WI38 (cell line): ENCODE measurements around the gene CPE.

Experiments
- H3K4me3 ChIP-seq: 2 replicates; pipeline ENCODE4 v1.5.1; 2011; ENCODE audit warnings: low read depth, mild to moderate bottlenecking, control low read depth, low read length
- TF ChIP-seq, protein P1 (sequence below): IDR thresholded peaks from 2 replicates; pipeline ENCODE4 v1.5.1; 2012; ENCODE audit warnings: low read depth, mild to moderate bottlenecking, control low read depth, low read length

Gene CPE

GRCh38 chr4:165367040-165367439, 11.8 kb upstream of the CPE start:
- H3K4me3 ChIP-seq: no peak overlapping the region
- TF ChIP-seq, protein P1, sequence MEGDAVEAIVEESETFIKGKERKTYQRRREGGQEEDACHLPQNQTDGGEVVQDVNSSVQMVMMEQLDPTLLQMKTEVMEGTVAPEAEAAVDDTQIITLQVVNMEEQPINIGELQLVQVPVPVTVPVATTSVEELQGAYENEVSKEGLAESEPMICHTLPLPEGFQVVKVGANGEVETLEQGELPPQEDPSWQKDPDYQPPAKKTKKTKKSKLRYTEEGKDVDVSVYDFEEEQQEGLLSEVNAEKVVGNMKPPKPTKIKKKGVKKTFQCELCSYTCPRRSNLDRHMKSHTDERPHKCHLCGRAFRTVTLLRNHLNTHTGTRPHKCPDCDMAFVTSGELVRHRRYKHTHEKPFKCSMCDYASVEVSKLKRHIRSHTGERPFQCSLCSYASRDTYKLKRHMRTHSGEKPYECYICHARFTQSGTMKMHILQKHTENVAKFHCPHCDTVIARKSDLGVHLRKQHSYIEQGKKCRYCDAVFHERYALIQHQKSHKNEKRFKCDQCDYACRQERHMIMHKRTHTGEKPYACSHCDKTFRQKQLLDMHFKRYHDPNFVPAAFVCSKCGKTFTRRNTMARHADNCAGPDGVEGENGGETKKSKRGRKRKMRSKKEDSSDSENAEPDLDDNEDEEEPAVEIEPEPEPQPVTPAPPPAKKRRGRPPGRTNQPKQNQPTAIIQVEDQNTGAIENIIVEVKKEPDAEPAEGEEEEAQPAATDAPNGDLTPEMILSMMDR: no peak

- TF ChIP-seq, protein P1: no peak
- no peak overlapping the region for H3K4me3 ChIP-seq
Observed at GRCh38 chr4:165368114-165368513, 10.7 kb upstream of the CPE start.

DNA sequence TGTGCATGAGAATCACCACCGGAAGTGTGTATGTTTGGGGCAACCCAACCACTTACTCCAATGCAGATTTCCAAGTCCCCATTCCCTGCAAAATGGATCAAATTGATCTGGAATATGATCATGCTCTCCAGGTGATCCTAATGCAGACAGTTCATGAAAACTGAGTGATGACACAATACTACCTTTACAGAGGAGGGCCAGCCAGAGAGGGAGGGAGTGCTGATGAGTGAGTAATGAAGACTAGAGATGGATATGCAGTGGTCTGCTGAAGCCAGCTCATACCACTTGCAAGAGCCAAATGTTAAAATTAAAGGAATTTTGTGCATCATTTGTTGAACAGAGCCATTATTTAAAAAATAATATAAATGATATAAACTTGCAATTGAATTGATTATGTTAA, 10.2 kb upstream of the CPE start:
- H3K4me3 ChIP-seq: no peak overlapping the region
- TF ChIP-seq, protein P1: no peak

DNA sequence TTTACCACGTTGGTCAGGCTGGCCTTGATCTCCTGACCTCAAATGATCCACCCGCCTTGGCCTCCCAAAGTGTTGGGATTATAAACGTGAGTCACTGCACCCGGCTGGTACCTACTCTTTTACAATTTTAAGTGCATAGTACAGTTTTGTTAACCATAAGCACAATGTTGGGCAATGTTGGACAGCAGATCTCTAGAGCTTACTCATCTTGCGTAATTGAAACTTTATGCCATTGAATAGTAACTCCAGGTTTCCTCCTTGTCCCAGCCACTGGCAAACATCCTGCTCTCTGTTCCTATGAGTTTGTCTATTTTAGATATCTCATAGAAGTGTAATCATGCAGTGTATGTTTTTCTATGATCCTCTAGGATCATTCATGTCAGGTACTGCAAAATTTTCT, 9.3 kb upstream of the CPE start:
- no peak overlapping the region for H3K4me3 ChIP-seq
- TF ChIP-seq, protein P1: no peak

GRCh38 chr4:165370530-165370929, 8.3 kb upstream of the CPE start:
- no peak overlapping the region for H3K4me3 ChIP-seq
- TF ChIP-seq, protein P1: no peak

DNA sequence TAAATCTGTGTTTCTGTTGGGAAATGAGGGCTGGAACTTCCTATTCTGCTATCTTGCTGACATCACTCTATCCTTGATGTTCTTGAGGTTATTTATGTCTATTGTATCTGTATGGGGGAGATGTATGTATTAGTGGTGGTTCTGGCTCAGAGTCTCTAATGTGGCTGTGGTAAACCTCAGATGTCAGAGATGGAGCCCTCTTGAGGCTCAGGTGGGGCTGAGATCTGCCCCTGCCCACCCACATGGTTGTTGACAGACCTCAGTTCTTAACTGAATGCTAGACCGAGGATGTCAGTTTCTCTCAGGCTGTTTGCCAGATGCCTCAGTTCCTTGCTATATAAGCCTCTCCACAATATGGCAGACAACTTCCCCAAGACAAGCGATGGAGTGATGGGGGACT, 3.3 kb upstream of the CPE start:
- TF ChIP-seq, protein P1: no peak
- no peak overlapping the region for H3K4me3 ChIP-seq

DNA sequence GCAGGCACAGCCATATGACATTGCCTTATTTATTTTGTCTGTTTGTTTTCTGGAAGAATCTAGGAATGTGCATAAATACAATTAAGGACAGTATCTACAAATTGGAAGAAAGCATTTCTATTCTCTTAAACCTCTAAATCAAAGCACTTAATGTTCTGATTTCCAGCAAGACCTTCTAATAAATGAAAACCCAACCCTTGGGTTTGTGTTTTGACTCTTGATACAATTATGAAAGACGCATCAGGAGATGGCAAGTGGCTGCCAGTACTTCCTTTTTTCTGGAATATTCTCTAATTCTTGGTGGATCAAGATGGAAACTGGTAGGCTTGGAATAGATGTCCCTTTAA, 437 bp upstream of the CPE start:
- TF ChIP-seq, protein P1: no peak
- H3K4me3 ChIP-seq: peak overlapping the region; percentile 56
